Liver (tissue), 3 donors: ENCODE data around the gene EFEMP2.

Source experiments
- ATF3 ChIP-seq: IDR thresholded peaks from 2 replicates; pipeline ENCODE4 v1.6.1; 2016; ENCODE audit warnings: antibody characterized with exemption
- CTCF ChIP-seq: fragments of 150-350 bp; IDR thresholded peaks from 2 replicates; pipeline ENCODE4 v1.5.1; 2017; ENCODE audit warnings: improper control_type of control experiment, low read depth, low read length; ENCODE audit not compliant: missing input control
- EGR1 ChIP-seq, 2 donors: IDR thresholded peaks; 2 replicates each; pipeline ENCODE4 v1.6.1; 2016 to 2018; ENCODE audit warnings: antibody characterized with exemption in 2 of 2, low read depth in 2 of 2
- FOXA1 ChIP-seq: IDR thresholded peaks from 2 replicates; pipeline ENCODE4 v1.6.1; 2016; ENCODE audit warnings: antibody characterized with exemption
- GABPA ChIP-seq, 2 donors: IDR thresholded peaks in 1 of 2; conservative IDR thresholded peaks in 1 of 2; 2 replicates each; pipeline ENCODE4 v1.6.1; 2016; ENCODE audit warnings: antibody characterized with exemption in 2 of 2, mild to moderate bottlenecking in 1 of 2, moderate library complexity in 1 of 2
- JUND ChIP-seq, 2 donors: IDR thresholded peaks; 2 replicates each; pipeline ENCODE4 v1.6.1; 2016; ENCODE audit warnings: antibody characterized with exemption in 2 of 2
- MAX ChIP-seq: IDR thresholded peaks from 2 replicates; pipeline ENCODE4 v1.6.1; 2016; ENCODE audit warnings: antibody characterized with exemption
- RAD21 ChIP-seq, 2 donors: IDR thresholded peaks; 2 replicates each; pipeline ENCODE4 v1.6.1; 2016; ENCODE audit warnings: antibody characterized with exemption in 2 of 2, mild to moderate bottlenecking in 2 of 2
- REST ChIP-seq: IDR thresholded peaks from 2 replicates; pipeline ENCODE4 v1.6.1; 2016; ENCODE audit warnings: antibody characterized with exemption, mild to moderate bottlenecking
- SP1 ChIP-seq: IDR thresholded peaks from 2 replicates; pipeline ENCODE4 v1.6.1; 2018; ENCODE audit warnings: antibody characterized with exemption, mild to moderate bottlenecking
- TAF1 ChIP-seq: conservative IDR thresholded peaks from 2 replicates; pipeline ENCODE4 v1.6.1; 2016; ENCODE audit warnings: antibody characterized with exemption, mild to moderate bottlenecking
- YY1 ChIP-seq: IDR thresholded peaks from 2 replicates; pipeline ENCODE4 v1.6.1; 2016; ENCODE audit warnings: antibody characterized with exemption, mild to moderate bottlenecking
- ZBTB33 ChIP-seq: IDR thresholded peaks from 2 replicates; pipeline ENCODE4 v1.6.1; 2016; ENCODE audit warnings: antibody characterized with exemption
- donor health status: healthy.
- donor health status: healthy.

- TF ChIP-seq CTCF (no peak), MAX (no peak), RAD21 (IDR thresholded peaks at IDR 0.05) (no peak), YY1 (no peak), ZBTB33 (no peak), GABPA (IDR thresholded peaks at IDR 0.05 in 1 of 2, conservative IDR thresholded peaks at IDR 0.05 in 1 of 2) (no peak), TAF1 (no peak), ATF3 (no peak), EGR1 (IDR thresholded peaks at IDR 0.05; ENCODE audit: low read depth in 2 of 2) (no peak), SP1 (no peak), JUND (IDR thresholded peaks at IDR 0.05) (no peak), REST (no peak), FOXA1 (no peak)
These were observed 15.1 kb upstream of the EFEMP2 start for GRCh38 chr11:65887723-65888162.
